Measurements from ENCODE around the gene MED27.

Gene MED27

DNA sequence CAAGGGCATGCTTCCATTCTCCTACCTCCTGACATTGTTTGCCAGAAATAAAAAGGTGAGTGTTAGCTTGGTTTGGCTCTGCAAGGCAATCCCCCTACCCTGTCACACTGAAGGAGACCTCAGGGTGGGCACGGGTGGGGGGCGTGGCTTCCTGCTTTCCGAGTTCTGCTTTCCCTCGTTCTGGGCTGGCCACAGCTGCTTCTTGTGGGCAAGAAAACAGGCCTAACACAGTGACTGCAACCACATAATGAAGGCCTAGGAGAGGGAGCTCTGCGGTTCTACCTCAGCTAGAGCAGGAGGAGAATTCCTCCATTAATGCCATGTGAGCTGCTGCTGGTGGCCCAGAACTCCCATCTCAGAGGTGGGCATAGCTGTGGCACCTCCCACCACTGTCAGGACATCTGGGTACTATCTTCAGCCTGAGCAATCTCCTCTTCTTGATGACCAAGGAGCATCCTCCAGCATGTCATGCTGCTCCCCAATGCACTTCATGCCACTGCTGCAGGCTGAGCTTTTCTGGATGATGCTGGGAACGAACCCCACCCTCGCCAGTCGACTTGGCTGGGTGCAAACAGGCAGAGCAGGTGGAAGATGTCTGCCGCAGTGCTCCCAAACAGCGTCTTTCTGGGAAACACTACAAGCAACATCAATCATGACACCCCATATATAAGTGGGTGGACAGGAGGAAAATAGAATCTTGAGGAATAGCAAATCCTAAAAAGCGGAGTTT is 200.3 kb downstream of the MED27 start:
- no peak for DNase-seq (ENCODE audit: low read depth)

DNA sequence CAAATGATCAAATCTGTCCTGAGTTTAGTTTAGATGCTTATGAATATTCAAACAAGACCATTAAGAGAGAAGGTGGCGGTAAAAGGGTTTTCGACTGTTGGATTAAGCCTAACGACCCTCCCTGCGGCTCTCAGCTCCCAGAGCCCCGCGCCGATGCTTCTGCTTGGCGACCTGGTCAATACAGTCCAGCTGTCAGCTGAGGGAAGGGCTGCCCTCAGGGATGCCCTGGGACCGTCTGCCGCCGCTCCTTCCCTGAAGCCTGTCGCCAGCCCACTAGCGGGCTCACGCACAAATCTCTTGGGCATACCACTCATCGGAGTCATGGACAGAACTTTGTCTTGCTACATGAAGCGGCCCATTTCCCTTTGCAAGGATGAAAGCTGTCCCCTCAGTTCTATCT is 203.2 kb downstream of the MED27 start:
- DNase-seq (ENCODE audit: low read depth) = no peak

DNA sequence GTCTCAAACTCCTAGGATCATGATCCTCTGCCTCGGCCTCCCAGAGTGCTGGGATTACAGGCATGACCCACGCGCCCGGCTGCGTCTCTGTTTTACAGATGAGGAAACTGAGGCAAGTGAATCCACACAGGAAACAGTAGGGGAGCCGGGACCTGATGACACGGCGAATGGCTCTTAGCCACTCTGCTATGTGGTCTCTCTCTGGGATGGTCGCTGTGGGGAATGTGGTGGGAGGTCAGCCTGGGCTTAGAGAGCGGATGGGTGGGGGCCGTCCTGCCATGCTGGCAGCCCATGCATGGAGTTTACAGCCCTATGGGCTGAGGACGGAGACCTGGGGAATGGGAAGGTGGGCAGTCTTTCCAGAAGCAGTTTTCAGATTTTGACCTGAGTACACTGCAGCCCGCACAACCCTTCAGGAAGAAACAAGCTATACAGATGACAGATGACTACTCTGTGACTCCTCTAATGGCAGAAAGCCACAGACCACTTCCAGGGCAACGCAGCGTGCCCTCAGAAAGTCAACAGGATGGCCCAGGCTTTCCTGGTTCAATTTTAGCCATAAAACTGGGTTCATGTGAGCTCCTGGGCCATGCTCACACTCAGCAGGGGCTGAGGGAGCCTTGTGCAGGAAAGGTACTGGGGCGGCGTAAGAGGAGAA is 203.7 kb downstream of the MED27 start:
- DNase-seq (ENCODE audit: low read depth) = no peak

DNA sequence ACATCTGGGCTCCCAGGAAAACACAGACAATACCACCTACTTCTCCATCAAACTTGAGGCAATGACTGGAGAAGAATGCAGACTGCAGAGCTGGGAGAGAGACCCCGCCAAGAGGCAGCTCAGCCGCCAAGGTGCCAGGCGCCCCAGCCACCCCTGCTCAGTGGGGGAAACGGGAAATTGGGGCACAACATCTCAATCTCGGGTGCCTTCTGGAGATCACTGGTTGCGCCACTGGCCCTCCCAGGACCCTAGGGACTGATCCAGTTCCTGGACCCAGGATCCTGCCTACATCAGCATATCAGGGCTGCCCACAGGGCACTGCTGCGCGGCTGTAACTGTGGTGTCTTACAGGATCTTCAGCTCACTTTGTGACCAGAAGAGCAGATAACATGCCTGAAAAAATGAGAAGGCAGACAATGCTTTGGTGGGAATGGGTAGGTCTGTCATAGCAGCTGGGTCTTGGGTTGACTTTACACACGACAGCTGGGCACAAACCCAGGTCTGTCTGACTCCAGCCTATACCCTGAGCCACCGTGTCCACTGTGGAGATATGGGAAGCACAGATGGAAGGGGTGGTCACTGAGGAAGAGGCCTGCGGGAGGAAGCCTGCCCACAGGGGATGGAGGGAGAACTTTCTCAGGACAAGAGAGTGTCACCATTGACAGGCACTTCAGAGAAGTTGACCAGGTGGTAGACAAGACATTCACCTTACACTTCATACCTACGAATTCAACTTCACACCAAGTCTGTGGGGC is 204.6 kb downstream of the MED27 start:
- DNase-seq (ENCODE audit: low read depth) = no peak

DNA sequence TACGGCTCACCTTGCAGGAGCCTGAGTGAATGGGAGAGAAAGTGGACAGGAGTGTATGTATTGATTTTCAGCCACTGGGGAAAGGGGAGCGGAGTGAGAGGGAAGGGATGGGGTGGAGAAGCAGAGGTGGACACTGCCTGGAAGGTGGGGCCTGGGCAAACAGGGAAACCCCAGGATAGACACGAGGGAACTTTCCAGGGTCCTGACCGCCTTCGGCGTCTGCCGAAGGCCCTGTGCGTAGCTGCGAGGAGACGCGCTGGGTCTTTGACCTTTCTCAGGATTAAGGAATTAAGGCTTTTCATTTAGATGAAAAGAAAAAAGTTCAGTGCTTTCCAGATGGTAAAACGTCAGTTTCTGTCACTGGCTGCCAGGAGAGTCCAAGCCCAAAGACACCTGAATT is 205.2 kb downstream of the MED27 start:
- DNase-seq (ENCODE audit: low read depth) = no peak

DNA sequence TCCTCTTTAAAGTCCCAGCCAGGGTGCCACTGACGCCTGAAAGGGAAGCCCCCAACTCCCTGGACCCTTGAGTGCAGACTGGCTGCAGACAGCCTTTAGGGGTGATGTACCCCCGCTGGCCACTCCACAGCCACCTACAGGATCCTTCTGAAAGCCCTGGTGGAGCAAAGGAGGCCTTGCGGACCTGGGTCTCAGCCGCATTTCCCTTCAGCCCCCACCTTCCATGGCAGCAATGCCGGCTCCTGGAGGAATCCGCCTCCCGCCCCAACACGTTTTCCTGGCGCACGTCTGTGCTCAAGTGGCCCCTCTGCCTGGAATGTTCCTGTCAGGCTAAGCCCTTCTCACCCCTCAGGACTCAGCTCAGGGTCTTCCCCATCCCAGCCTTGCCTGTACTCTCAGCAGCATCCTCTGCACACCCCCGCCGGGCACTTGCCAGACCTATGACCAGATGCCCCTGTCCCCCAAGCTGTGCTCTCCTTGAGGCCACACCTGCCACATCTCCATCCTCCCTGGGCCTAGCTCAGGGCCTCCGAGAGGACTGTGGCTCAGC is 205.7 kb downstream of the MED27 start:
- no peak for DNase-seq (ENCODE audit: low read depth)

DNA sequence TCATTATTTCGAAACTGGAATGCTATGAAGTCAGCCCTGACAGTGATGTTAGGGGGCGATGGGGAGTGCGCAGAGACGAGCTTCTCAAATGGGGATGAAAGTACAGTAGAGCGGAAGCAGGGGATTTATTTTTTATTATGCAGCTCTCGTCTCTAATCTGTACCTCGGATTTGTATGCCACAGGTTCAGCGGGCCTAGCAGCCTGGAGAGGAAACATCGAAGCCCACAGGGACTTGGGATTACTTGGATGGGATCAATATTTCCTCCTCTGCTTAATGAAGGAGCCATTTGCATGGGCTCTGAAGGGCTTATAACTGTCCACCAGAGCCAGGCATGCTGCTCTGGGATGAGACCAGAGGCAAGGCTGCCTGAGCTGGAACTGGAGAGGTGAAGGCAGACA is 206.3 kb downstream of the MED27 start:
- no peak for DNase-seq (ENCODE audit: low read depth)

DNA sequence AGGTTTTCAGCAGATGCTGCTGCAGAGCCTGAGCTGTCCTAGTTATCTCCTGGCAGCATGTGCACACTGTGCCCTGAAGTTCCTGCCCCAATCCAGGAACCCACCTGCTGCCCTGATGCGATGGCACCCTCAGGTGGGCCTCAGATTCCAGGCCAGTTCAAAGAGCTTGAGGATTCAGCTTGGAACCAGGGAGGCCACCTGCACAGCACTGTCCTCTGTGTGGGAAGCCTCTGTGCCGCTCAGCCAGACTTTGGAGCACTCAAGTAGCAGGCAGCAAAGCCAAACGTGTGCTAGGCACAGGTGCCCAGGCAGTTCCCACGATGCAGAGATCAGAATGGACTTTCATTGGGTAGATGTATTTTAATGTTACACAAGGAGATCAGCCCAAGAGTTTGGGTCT is 207.0 kb downstream of the MED27 start:
- no peak for DNase-seq (ENCODE audit: low read depth)

DNA sequence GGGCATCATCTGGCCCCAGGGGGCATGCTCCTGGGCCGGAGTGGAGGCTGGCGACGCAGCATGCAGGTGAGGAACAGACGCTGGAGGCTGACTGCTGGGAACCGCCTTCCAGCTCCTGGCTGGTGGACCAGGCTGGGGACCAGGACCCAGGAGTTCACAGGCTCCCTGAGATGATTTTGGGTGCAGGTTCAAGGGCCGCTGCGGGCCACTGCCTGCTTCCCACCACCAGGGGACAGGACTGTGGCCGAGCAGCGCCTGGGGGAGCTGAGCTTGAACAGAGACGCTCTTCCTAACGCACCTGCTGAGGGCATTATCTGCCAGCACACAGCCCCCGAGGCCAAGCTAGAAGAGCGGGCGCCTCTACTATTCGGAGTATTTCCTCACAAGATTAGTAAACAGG is 207.7 kb downstream of the MED27 start:
- no peak for DNase-seq (ENCODE audit: low read depth)

DNA sequence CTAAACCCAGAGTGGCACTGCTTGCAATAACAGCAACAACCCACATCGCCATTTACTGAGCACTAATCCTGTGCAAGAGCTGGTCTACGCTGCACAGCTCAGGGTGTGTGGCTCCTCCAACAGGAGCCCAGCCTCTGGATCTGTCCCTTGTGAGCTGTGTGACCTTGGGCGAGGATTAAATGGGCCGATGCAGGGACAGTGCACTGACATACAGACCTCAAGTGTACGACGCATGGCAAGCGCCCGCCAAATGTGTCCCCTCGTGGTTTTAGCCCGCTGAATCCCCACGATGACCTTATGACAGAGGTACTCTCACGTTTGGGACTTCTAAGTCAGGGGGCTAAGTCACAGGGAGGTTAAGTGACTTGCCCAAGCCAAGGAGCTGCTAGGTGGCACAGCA is 209.5 kb downstream of the MED27 start:
- no peak for DNase-seq (ENCODE audit: low read depth)

DNA sequence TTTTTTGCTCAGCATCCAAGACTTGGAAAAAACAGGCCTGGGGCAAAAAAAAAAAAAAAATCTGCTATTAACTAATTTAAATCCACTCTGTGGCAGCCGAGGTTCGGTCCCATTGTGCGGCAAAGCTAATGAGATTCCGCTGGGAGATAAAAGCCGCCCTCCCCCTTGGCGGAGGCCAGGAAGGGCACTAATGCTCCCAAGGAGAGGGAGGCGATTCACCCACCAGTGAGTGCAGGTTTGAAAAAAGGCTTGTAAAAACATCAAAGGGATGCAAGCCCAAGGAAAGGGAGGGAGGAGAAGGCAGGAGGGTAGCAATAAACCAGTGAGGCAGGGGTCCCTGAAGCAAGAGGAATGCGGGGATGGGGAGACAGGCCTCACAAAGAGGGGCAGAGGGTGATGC is 210.3 kb downstream of the MED27 start:
- DNase-seq (ENCODE audit: low read depth) = no peak

DNA sequence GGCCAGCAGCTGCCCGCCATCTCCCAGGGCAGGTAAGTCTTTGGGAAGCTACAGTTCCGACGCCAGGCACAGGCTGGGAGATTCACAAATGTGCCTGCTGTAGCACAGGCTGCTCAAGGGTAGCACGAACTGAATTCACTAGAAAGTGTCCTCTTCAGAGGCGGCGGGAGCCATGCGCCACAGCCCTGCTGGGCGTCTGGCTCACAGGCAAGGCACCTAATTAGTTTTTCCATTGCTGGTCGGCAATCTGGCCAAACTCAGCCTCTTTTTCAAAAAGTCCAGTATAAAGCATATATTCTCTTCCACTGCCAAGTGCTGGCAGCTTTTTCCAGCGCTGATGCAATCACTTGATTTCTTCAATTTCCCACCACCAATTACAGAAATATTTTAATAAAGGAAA is 210.9 kb downstream of the MED27 start:
- no peak for DNase-seq (ENCODE audit: low read depth)

DNA sequence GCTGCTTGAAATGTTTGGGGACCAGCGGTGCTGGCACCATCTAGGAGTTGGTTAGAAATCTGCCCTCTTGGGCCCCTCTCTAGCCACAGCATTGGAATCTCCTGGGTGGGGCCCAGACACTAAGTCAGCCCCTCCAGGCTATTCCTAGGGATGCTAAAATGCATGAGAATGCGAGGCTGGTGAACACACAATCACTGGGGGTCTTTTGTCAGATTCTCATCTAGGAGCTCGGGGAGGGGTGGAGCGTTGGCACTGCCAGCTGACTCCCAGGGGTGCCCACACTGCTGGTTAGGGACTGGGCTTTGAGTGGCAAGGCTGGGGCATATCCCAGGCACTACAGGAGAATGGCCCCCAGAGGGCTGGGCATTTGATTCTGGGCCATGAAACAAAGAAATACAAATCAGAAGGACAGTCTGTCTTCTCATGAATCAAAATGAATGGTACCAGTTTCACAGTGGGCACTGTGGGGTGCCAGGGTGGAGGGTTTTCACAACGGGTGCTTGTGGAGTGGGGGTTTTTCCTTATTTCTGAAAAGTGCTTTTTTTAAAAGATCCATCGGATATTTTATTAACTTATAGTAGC is 212.0 kb downstream of the MED27 start:
- DNase-seq (ENCODE audit: low read depth) = no peak

DNA sequence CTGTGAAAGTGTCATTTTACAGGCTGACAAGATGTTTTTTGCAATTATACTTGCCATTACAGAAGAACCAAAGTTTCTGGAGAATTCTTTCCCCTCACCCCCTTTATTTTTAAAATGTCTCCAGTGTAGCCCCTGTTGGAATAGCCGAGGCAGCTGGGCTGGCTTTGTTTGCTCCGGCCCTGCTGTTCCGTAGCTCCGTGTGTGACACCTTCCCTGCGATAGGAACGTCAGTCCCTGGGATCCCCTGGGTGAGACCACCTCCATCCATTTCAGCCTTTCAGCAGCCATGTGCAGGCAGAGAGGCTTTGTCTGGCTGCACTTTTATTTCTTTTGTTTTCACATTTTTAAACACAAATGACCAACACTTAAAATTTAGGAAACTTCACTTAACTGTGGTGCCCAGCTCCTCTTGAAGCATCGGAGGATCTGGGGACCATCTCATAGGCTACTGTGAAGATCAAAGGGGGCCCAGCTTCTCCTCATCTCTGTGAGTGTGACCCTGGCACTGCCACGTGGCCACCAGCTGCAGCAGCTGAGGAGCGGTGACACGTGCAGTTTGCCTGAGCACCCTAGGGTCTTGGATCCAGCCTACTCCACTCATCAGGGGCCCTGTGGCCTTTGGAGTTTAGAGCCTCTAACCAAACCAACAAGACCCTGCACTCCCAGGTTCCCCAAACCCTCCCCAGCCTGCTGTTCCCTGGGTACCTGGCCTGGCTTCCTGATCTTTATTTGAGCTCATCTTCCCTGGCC is 214.0 kb downstream of the MED27 start:
- no peak for DNase-seq (ENCODE audit: low read depth)

DNA sequence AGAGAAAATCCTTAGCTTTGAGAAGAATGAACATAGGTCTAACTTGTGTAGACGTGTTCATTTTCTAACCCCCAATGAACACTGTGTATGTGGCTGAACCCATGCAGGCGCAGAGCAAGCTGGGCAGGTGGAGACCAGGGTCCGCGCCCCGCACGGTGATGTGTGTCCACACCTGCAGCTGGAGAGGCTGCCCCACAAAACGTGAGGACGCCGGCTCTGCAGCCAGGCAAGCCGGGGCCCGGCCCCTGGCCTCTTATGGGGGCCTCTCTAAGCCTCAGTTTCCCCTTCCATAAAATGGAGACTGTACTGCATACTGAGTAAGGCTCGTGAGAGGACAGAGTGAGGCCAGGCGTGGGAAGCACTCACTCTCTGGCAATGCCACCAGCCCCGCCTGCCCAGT is 215.1 kb downstream of the MED27 start:
- no peak for DNase-seq (ENCODE audit: low read depth)

DNA sequence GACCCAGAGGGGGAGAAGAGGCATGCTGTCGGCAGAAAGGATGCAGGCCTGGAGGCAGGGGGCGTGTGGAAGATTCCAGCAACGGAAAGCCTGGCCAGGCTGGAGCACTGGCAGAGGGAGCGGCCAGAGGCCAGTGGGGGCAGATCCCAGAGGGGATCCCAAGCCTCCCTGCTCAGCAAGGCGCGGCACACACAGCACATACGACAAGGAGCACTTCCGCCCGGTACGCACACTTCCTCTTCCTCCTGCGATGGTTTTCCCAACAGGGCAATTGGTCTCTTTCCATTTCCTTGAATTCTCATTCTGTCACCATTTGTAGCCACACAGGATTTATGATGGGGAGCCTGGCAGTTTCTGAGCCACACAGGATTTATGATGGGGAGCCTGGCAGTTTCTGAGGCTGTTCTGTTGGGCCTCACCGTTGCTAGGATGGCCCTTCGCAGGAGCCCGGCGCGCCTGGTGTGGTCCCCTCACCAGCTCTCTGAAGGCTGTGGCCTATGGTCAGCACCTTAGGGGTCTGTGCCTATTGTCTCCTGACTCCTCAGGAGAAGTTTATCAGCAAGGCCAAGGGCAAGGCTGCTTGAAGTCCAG is 216.3 kb downstream of the MED27 start:
- DNase-seq (ENCODE audit: low read depth) = no peak

DNA sequence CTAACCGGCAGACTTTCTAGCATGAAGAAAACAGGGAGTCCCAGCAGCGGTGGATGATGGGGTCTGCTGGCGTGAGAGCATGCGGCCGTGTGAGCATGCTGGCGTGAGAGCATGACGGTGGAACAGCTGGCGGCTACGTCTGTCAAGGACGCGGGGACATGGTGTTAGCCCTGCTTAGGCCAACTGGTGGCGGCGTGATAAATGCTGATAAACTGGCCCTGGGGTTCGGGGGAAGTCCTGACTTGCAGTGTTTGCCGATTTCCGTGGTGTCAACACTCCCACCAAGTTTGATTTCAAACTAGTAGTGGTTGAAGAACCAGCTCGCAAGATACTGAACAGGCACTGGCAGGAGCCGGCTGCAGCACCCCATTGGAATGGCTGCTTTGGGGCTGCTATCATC is 217.4 kb downstream of the MED27 start:
- DNase-seq (ENCODE audit: low read depth) = no peak

DNA sequence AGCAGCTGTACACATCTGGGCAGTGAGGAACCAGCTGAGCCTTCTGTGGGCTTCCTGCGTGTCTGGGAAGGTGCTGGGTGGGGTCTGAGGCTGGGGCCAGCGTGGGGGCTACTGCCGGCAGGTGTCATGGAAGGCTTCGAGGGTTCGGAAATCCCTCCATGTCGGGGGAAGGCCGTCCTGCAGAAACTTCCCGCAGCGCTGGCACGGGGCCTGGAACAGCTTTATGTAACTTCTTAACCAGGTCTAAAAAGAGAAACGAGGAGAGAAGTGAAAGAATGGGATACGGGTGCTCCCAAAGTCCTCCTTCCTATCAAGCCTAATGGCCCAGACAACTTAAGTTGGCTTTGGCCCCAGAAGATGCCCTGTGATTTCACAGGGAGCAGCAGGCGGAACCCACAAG is 219.2 kb downstream of the MED27 start:
- DNase-seq (ENCODE audit: low read depth) = no peak

DNA sequence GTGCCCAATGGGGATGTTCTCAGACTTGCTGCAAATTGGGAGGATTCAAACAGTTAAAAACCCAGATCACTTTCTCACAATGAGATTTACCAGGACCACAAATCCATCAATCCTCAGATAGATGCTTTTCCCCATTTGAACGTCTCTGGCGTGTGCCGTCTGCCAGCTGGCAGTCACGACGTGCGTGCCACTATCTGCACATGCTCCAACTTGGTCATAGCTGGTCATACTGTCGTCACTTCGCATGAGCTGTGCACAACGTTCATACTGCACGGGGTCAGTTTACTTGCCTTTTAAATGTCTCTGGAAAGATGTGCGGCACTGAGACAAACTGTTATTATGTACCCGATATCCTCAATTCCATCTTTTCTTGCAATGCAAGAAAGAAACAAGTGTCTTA is 221.5 kb downstream of the MED27 start:
- no peak for DNase-seq (ENCODE audit: low read depth)

DNA sequence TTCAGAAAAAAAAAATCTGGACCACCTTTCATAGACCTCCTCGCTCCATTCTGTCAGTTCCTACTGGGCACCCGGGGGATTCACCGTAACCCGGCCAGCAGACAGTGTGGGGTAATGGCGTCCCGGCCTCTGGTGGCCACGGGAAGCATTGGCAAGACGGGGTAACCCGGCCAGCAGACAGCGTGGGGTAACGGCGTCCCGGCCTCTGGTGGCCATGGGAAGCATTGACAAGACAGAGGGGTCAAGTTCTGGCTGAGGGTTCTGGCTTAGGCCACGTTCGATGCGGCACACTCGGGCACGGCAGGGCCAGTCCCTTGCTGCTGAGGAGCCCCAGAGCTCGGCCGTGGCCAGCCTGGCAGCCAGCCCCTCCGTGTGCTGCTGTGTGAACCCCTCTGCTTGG is 223.6 kb downstream of the MED27 start:
- DNase-seq (ENCODE audit: low read depth) = no peak

DNA sequence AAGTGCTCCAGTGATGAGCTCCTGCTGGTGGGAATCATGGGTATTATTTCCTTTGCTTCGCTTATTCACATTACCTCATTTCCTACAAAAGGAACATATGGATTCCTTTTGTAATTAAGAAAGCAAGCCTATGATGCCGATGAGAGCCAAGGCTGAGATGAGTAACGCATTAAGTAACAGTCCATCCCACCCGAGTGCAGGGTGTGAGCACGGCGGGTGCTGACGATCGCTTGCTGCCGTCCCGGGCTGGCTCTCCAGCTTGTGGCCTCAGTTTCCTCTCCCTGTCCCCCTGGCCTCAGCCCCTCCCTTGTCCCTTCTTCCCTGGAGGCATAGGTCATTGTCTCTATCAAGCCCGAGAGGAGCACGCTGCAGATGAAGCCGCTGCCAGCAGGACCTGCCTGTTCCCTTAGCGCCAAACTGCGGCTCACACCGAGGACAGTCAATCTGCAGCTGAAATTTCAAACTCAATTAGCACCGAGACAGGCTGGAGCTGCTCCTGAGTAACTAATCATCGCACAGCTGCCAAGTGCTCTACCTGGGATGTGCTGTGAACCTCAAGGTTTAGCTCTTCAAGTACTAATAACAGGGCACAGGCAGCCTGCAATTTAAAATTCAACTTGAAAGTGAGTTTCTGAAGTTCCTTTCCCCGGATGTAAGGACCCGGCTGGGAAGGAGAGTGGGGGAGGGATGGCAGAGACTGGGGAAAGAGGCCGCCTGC is 224.6 kb downstream of the MED27 start:
- DNase-seq (ENCODE audit: low read depth) = peak; percentile 21

Measured in GM04503 (cell line).